SK-N-SH (cell line): ENCODE data around the gene COCH. TPM values are rescaled to one million over a fixed set of nuclear protein-coding genes. Genes with fewer than 3 reads are reported as not detected.
A peak's percentile ranks its signal among the peaks of the same experiment; 100 is the strongest.

Experiments
- CTCF ChIA-PET: fragments of 300-600, 350-600 bp; formaldehyde crosslinking; extraction: SDS; loops from one replicate; lab custom pipeline; 2021; lab: Yijun Ruan, JAX
- POLR2A ChIA-PET: fragments of 350-600 bp; sonication (Branson Sonifier 250); formaldehyde crosslinking; extraction: SDS; loops from one replicate; lab custom pipeline; 2020; ENCODE audit warnings: antibody characterized with exemption, inconsistent platforms; lab: Yijun Ruan, JAX
- DNase-seq: peaks from one replicate; pipeline ENCODE4 v3.0.0; 2012
- H2AFZ ChIP-seq: fragments of 200-600 bp; sonication (generic); 2 replicates; pipeline ENCODE4 v1.8.1; 2016; ENCODE audit warnings: antibody characterized with exemption, mild to moderate bottlenecking, low read depth
- H3F3A ChIP-seq: fragments of 200-600 bp; sonication (generic); replicated peaks from 2 replicates; pipeline ENCODE3; 2016; ENCODE audit warnings: antibody characterized with exemption, mild to moderate bottlenecking; ENCODE audit not compliant: insufficient read depth
- H3K27ac ChIP-seq, 2 experiments: fragments of 200-500 bp in 1 of 2; fragments of 200-600 bp in 1 of 2; sonication (Bioruptor generic) in 1 of 2; sonication (generic), shearing (Covaris generic) in 1 of 2; 2 replicates each; pipeline versions ENCODE4 v1.5.1 to v1.6.1; 2014 to 2016; ENCODE audit warnings: low read depth in 2 of 2, inconsistent platforms in 1 of 2, low read length in 1 of 2, mild to moderate bottlenecking in 1 of 2, mixed read lengths in 1 of 2
- H3K27me3 ChIP-seq: fragments of 200-600 bp; sonication (generic), shearing (Covaris generic); 2 replicates; pipeline ENCODE4 v1.6.1; 2016; ENCODE audit warnings: mixed run types; ENCODE audit not compliant: insufficient read depth
- H3K36me3 ChIP-seq, 2 experiments: fragments of 200-500 bp in 1 of 2; fragments of 200-600 bp in 1 of 2; sonication (Bioruptor generic) in 1 of 2; sonication (generic) in 1 of 2; replicated peaks in 1 of 2; 2 replicates each; pipeline versions ENCODE3 to v1.5.1; 2014 to 2016; ENCODE audit warnings: low read length in 1 of 2, mild to moderate bottlenecking in 1 of 2; ENCODE audit not compliant: insufficient read depth in 2 of 2, control insufficient read depth in 1 of 2
- H3K4me1 ChIP-seq, 2 experiments: fragments of 200-500 bp in 1 of 2; fragments of 200-600 bp in 1 of 2; sonication (Bioruptor generic) in 1 of 2; sonication (generic), shearing (Covaris generic) in 1 of 2; 2 replicates each; pipeline versions ENCODE4 v1.5.1 to v1.6.1; 2014 to 2016; ENCODE audit warnings: low read depth in 1 of 2, low read length in 1 of 2, mixed run types in 1 of 2; ENCODE audit not compliant: insufficient read depth in 2 of 2, control insufficient read depth in 1 of 2
- H3K4me2 ChIP-seq: fragments of 200-600 bp; sonication (generic), shearing (Covaris generic); 2 replicates; pipeline ENCODE4 v1.6.1; 2017; ENCODE audit warnings: mixed run types
- H3K4me3 ChIP-seq, 2 experiments: fragments of 200-500 bp in 1 of 2; fragments of 200-600 bp in 1 of 2; sonication (Bioruptor generic) in 1 of 2; sonication (generic), shearing (Covaris generic) in 1 of 2; 2 replicates each; pipeline versions ENCODE4 v1.5.1 to v1.8.1; 2014 to 2016; ENCODE audit warnings: low read depth in 2 of 2, inconsistent platforms in 1 of 2, low read length in 1 of 2, mild to moderate bottlenecking in 1 of 2, mixed read lengths in 1 of 2, moderate library complexity in 1 of 2
- H3K79me2 ChIP-seq: fragments of 200-600 bp; sonication (generic); 2 replicates; pipeline ENCODE4 v1.8.1; 2017; ENCODE audit warnings: mild to moderate bottlenecking; ENCODE audit not compliant: insufficient read depth
- H3K9ac ChIP-seq: fragments of 200-600 bp; sonication (generic); 2 replicates; pipeline ENCODE4 v1.6.1; 2017; ENCODE audit warnings: mixed run types
- H3K9me2 ChIP-seq: fragments of 200-600 bp; sonication (generic); 2 replicates; pipeline ENCODE4 v1.6.1; 2017; ENCODE audit warnings: mixed run types
- H3K9me3 ChIP-seq: fragments of 200-600 bp; sonication (generic); 2 replicates; pipeline ENCODE4 v1.6.1; 2017; ENCODE audit warnings: mixed run types, mild to moderate bottlenecking, moderate library complexity
- H4K20me1 ChIP-seq: fragments of 200-600 bp; sonication (generic); 2 replicates; pipeline ENCODE4 v1.6.1; 2017; ENCODE audit warnings: mild to moderate bottlenecking, mixed run types; ENCODE audit not compliant: insufficient read depth
- CHD2 ChIP-seq: fragments of 150-350 bp; IDR thresholded peaks from 2 replicates; pipeline ENCODE4 v1.6.1; 2018; ENCODE audit warnings: low read length; ENCODE audit not compliant: partially characterized antibody
- EP300 ChIP-seq, 2 experiments: IDR thresholded peaks; 2 replicates each; pipeline versions ENCODE4 v1.4.0 to v1.6.1; 2012; ENCODE audit warnings: borderline replicate concordance in 1 of 2, low read depth in 1 of 2, low read length in 1 of 2
- GATA2 ChIP-seq: sonication (generic); formaldehyde crosslinking; IDR thresholded peaks from 2 replicates; pipeline ENCODE4 v1.5.0; 2020; ENCODE audit warnings: mild to moderate bottlenecking, missing genetic modification reagents
- IRF3 ChIP-seq: fragments of 150-350 bp; IDR thresholded peaks from 2 replicates; pipeline ENCODE4 v1.6.1; 2016; ENCODE audit warnings: mild to moderate bottlenecking, low read depth, low read length
- MEF2A ChIP-seq: IDR thresholded peaks from 2 replicates; pipeline ENCODE4 v1.4.0; 2012; ENCODE audit warnings: low read depth, borderline replicate concordance
- MXI1 ChIP-seq: IDR thresholded peaks from 2 replicates; pipeline ENCODE4 v1.6.1; 2012; ENCODE audit warnings: mild to moderate bottlenecking, low read depth, low read length, improper control_type of control experiment
- RCOR1 ChIP-seq: fragments of 150-350 bp; IDR thresholded peaks from 2 replicates; pipeline ENCODE4 v1.6.1; 2017; ENCODE audit warnings: antibody characterized with exemption, low read length
- RFX5 ChIP-seq: IDR thresholded peaks from 2 replicates; pipeline ENCODE4 v1.6.1; 2012; ENCODE audit warnings: mild to moderate bottlenecking, improper control_type of control experiment, low read length
- SIN3A ChIP-seq: IDR thresholded peaks from 2 replicates; pipeline ENCODE4 v1.6.1; 2012; ENCODE audit warnings: low read depth, mild to moderate bottlenecking, low read length, moderate library complexity, borderline replicate concordance
- TCF12 ChIP-seq: IDR thresholded peaks from 2 replicates; pipeline ENCODE4 v1.4.0; 2012
- TEAD4 ChIP-seq: IDR thresholded peaks from 2 replicates; pipeline ENCODE4 v1.4.0; 2012; ENCODE audit warnings: mild to moderate bottlenecking, borderline replicate concordance; ENCODE audit not compliant: insufficient read depth
- WGBS: methylation state at CpG from one replicate; pipeline ENCODE4 v1.1.6; 2017; ENCODE audit warnings: low lambda C conversion rate; 5-methylcytosine and 5-hydroxymethylcytosine counted together
- polyA plus RNA-seq, 3 experiments: library from polyadenylated mRNA; depleted of rRNA; stranded (reverse); fragments of >200 nt; gene quantifications; 2 replicates each; pipeline ENCODE4 v1.2.3, GENCODE V29; 2012
- TF ChIP-seq, protein P1 (sequence below): fragments of 200-600 bp; sonication (generic); IDR thresholded peaks from 2 replicates; pipeline ENCODE4 v1.6.1; 2017; ENCODE audit warnings: antibody characterized with exemption, mild to moderate bottlenecking, moderate library complexity
- TF ChIP-seq, protein P2 (sequence below): IDR thresholded peaks from 2 replicates; pipeline ENCODE4 v1.4.0; 2012; ENCODE audit warnings: low read depth
- TF ChIP-seq, protein P3 (sequence below): IDR thresholded peaks from 2 replicates; pipeline ENCODE4; 2012

COCH gene
- polyA plus RNA-seq, 1 of the 3 experiments (the other 2 are of a cell fraction): 9.3 TPM

DNA sequence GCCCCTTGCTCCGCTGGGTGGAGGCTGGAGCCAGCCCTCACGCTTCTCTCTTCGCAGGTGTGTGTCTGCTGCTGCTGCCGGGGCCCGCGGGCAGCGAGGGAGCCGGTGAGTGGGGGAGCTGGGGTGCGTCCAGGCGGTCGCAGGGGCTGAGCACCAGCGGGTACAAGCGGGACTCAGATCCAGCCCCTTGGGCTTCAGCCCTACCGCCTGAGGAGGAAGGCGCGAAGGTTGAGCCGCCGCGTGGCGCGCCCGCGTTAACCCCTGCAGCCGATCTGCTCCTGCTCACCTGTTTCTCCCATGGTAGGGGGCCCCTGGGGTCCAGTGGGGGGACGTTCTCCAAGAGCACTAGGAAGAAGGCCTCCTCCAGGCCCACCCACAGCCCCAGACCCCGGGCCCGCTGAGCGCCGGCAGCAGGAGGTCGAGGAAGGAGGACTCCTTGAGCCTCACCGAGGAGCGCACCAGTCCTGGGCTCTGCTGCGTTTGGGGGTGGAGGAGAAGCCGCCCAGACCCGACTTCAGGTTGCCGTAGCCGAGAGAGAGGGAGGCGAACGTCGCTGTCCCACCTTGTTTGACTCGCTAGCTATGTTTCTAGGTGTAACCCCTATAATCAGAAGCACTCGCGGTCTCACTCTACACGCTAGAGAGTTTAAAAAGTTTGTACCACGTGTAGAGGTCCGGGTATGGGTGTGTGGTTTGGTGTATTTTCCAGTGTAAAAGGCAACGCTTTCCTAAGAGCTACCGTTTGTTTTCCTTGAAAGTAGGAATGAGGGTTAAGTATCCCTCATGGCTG lies 834 bp downstream of the COCH start:
- Histone ChIP-seq H3K4me1 (no peaks in the 10 kb centered on the region; a peak in 1 of 4 replicates), H3K79me2 (no peaks in the 10 kb centered on the region), H3K9me2 (no peaks in the 10 kb centered on the region), H3K9ac (no peak overlapping the region), H3K27me3 (no peaks in the 10 kb centered on the region), H3K4me2 (peak overlapping the region; percentile 84), H3F3A (no peaks in the 10 kb centered on the region), H3K9me3 (no peaks in the 10 kb centered on the region), H2AFZ (peak overlapping the region; percentile 94; the same call in 1 of the 2 replicates), H3K27ac (no peak overlapping the region), H4K20me1 (no peaks in the 10 kb centered on the region), H3K36me3 (no peaks in the 10 kb centered on the region), H3K4me3 (peak overlapping the region; percentile 60 to 64; a peak in 3 of 4 replicates)
- CTCF ChIA-PET: interaction anchor here (1.4 kb wide), 1 partner anchor 10 kb away, joined by 4 read pairs; no protein-coding TSS in a partner anchor
- POLR2A ChIA-PET: no interaction called here
- TF ChIP-seq, protein P1, sequence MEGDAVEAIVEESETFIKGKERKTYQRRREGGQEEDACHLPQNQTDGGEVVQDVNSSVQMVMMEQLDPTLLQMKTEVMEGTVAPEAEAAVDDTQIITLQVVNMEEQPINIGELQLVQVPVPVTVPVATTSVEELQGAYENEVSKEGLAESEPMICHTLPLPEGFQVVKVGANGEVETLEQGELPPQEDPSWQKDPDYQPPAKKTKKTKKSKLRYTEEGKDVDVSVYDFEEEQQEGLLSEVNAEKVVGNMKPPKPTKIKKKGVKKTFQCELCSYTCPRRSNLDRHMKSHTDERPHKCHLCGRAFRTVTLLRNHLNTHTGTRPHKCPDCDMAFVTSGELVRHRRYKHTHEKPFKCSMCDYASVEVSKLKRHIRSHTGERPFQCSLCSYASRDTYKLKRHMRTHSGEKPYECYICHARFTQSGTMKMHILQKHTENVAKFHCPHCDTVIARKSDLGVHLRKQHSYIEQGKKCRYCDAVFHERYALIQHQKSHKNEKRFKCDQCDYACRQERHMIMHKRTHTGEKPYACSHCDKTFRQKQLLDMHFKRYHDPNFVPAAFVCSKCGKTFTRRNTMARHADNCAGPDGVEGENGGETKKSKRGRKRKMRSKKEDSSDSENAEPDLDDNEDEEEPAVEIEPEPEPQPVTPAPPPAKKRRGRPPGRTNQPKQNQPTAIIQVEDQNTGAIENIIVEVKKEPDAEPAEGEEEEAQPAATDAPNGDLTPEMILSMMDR: no peak
- TF ChIP-seq RCOR1 (no peak), GATA2 (CRISPR knock-in tag) (no peak), RFX5 (no peak), SIN3A (no peak), MEF2A (no peak), EP300 (IDR thresholded peaks at IDR 0.05; ENCODE audit: borderline replicate concordance in 1 of 2, low read depth in 1 of 2, low read length in 1 of 2) (no peak), CHD2 (no peak), IRF3 (no peak), MXI1 (no peak)
- TF ChIP-seq, protein P2, sequence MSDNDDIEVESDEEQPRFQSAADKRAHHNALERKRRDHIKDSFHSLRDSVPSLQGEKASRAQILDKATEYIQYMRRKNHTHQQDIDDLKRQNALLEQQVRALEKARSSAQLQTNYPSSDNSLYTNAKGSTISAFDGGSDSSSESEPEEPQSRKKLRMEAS: no peak
- 79% methylated on average over 43 of the region's 48 CpGs for WGBS
- no peak for DNase-seq

- ChIA-PET CTCF (interaction anchor here (1.4 kb wide), 1 partner anchor 10 kb away, joined by 4 read pairs; no protein-coding TSS in a partner anchor), POLR2A (no interaction called here)
- H3K4me1 ChIP-seq: no peaks in the 10 kb centered on the region; a peak in 1 of 4 replicates
- H4K20me1 ChIP-seq: no peaks in the 10 kb centered on the region
- WGBS: 95% methylated on average over 9 of the region's 9 CpGs
- no peaks in the 10 kb centered on the region for H3K9me3 ChIP-seq
- H3K9me2 ChIP-seq: no peaks in the 10 kb centered on the region
- TF ChIP-seq SIN3A (no peak), MEF2A (no peak), TCF12 (no peak), MXI1 (no peak), TEAD4 (no peak)
- TF ChIP-seq, protein P3, sequence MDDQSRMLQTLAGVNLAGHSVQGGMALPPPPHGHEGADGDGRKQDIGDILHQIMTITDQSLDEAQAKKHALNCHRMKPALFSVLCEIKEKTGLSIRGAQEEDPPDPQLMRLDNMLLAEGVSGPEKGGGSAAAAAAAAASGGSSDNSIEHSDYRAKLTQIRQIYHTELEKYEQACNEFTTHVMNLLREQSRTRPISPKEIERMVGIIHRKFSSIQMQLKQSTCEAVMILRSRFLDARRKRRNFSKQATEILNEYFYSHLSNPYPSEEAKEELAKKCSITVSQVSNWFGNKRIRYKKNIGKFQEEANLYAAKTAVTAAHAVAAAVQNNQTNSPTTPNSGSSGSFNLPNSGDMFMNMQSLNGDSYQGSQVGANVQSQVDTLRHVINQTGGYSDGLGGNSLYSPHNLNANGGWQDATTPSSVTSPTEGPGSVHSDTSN: no peak
- TF ChIP-seq, protein P2: no peak
- TF ChIP-seq, protein P1: no peak
- no peak overlapping the region for H3K4me2 ChIP-seq
- H3K9ac ChIP-seq: no peak overlapping the region
- H2AFZ ChIP-seq: no peak overlapping the region
- DNase-seq: no peak
- no peaks in the 10 kb centered on the region for H3K36me3 ChIP-seq
- H3F3A ChIP-seq: no peaks in the 10 kb centered on the region
- H3K4me3 ChIP-seq: no peak overlapping the region
- no peaks in the 10 kb centered on the region for H3K27me3 ChIP-seq
- H3K79me2 ChIP-seq: no peaks in the 10 kb centered on the region
- H3K27ac ChIP-seq: no peak overlapping the region
Observed at GRCh38 chr14:30875788-30876053, 1.4 kb downstream of the COCH start.
